ENCODE data around the gene PRDM5. TPM values are rescaled to one million over a fixed set of nuclear protein-coding genes. Genes with fewer than 3 reads are reported as not detected.

Gene PRDM5
- total RNA-seq, 2 donors from 2014 or later: 9.9 to 18.9 TPM

- H3K27ac ChIP-seq: no peak overlapping the region
- no peak for DNase-seq (ENCODE audit: low spot score)
- TF ChIP-seq POLR2A (IDR thresholded peaks at IDR 0.05): no peak
- TF ChIP-seq CTCF (IDR thresholded peaks at IDR 0.05): no peak
- TF ChIP-seq POLR2AphosphoS5 (IDR thresholded peaks at IDR 0.05): no peak
- intact Hi-C loops (cut with DNase I): no loop called here
- no peaks in the 10 kb centered on the region for H3K9me3 ChIP-seq
- no peaks in the 10 kb centered on the region for H3K36me3 ChIP-seq
- no peaks in the 10 kb centered on the region for H3K27me3 ChIP-seq (replicated peaks; ENCODE audit: insufficient read depth)
- no peak overlapping the region for H3K4me3 ChIP-seq
- H3K4me1 ChIP-seq (replicated peaks): no peaks in the 10 kb centered on the region
- WGBS: 94% methylated on average over 2 of the region's 3 CpGs
Observed at GRCh38 chr4:120916937-120917336, 5.6 kb downstream of the PRDM5 start.

- Histone ChIP-seq H3K27me3 (replicated peaks; ENCODE audit: insufficient read depth) (no peaks in the 10 kb centered on the region), H3K27ac (no peak overlapping the region), H3K9me3 (no peaks in the 10 kb centered on the region), H3K4me3 (no peak overlapping the region), H3K36me3 (no peaks in the 10 kb centered on the region), H3K4me1 (replicated peaks) (no peaks in the 10 kb centered on the region)
- no peak for DNase-seq (ENCODE audit: low spot score)
- intact Hi-C loops (cut with DNase I): no loop called here
- WGBS: 86% methylated on average over 2 of the region's 2 CpGs
- TF ChIP-seq POLR2AphosphoS5 (IDR thresholded peaks at IDR 0.05) (no peak), POLR2A (IDR thresholded peaks at IDR 0.05) (no peak), CTCF (IDR thresholded peaks at IDR 0.05) (no peak)
Observed at GRCh38 chr4:120915336-120915735, 7.2 kb downstream of the PRDM5 start.

GRCh38 chr4:120903419-120903818 lies 19.1 kb downstream of the PRDM5 start:
- Histone ChIP-seq H3K4me1 (replicated peaks) (no peaks in the 10 kb centered on the region), H3K4me3 (no peak overlapping the region), H3K36me3 (no peaks in the 10 kb centered on the region), H3K9me3 (no peaks in the 10 kb centered on the region), H3K27me3 (replicated peaks; ENCODE audit: insufficient read depth) (no peaks in the 10 kb centered on the region), H3K27ac (no peak overlapping the region)
- no peak for DNase-seq (ENCODE audit: low spot score)
- no peak for TF ChIP-seq CTCF (IDR thresholded peaks at IDR 0.05)
- TF ChIP-seq POLR2AphosphoS5 (IDR thresholded peaks at IDR 0.05): no peak
- TF ChIP-seq POLR2A (IDR thresholded peaks at IDR 0.05): no peak
- intact Hi-C loops (cut with DNase I): no loop called here
- WGBS: 90% methylated on average over 2 of the region's 2 CpGs

- TF ChIP-seq POLR2A (IDR thresholded peaks at IDR 0.05): no peak
- H3K36me3 ChIP-seq: no peaks in the 10 kb centered on the region
Observed at GRCh38 chr4:120902925-120903324, 19.6 kb downstream of the PRDM5 start.

GRCh38 chr4:120901731-120902130 lies 20.8 kb downstream of the PRDM5 start:
- Histone ChIP-seq H3K4me1 (replicated peaks) (no peaks in the 10 kb centered on the region), H3K27ac (no peak overlapping the region), H3K9me3 (no peaks in the 10 kb centered on the region), H3K27me3 (replicated peaks; ENCODE audit: insufficient read depth) (no peaks in the 10 kb centered on the region), H3K36me3 (no peaks in the 10 kb centered on the region), H3K4me3 (no peak overlapping the region)
- 63% methylated on average over 1 of the region's 1 CpG for WGBS
- TF ChIP-seq CTCF (IDR thresholded peaks at IDR 0.05) (no peak), POLR2A (IDR thresholded peaks at IDR 0.05) (no peak), POLR2AphosphoS5 (IDR thresholded peaks at IDR 0.05) (no peak)
- intact Hi-C loops (cut with DNase I): no loop called here
- DNase-seq (ENCODE audit: low spot score): no peak

More at GRCh38 chr4:120902925-120903324, 19.6 kb downstream of the PRDM5 start:
- Histone ChIP-seq H3K9me3 (no peaks in the 10 kb centered on the region), H3K4me1 (replicated peaks) (no peaks in the 10 kb centered on the region), H3K4me3 (no peak overlapping the region), H3K27me3 (replicated peaks; ENCODE audit: insufficient read depth) (no peaks in the 10 kb centered on the region), H3K27ac (no peak overlapping the region)
- no peak for DNase-seq (ENCODE audit: low spot score)
- intact Hi-C loops (cut with DNase I): no loop called here

Data from prostate gland (tissue), 2 donors.